NB4 (cell line): ENCODE measurements around the gene ARFGAP1.

Experiments
- TF ChIP-seq, protein P1 (sequence below): IDR thresholded peaks from one replicate; pipeline ENCODE4 v1.5.1; 2012; ENCODE audit warnings: low read depth, low read length
- TF ChIP-seq, protein P2 (sequence below): IDR thresholded peaks from 2 replicates; pipeline ENCODE4 v1.6.1; 2011; ENCODE audit warnings: low read depth, low read length

DNA sequence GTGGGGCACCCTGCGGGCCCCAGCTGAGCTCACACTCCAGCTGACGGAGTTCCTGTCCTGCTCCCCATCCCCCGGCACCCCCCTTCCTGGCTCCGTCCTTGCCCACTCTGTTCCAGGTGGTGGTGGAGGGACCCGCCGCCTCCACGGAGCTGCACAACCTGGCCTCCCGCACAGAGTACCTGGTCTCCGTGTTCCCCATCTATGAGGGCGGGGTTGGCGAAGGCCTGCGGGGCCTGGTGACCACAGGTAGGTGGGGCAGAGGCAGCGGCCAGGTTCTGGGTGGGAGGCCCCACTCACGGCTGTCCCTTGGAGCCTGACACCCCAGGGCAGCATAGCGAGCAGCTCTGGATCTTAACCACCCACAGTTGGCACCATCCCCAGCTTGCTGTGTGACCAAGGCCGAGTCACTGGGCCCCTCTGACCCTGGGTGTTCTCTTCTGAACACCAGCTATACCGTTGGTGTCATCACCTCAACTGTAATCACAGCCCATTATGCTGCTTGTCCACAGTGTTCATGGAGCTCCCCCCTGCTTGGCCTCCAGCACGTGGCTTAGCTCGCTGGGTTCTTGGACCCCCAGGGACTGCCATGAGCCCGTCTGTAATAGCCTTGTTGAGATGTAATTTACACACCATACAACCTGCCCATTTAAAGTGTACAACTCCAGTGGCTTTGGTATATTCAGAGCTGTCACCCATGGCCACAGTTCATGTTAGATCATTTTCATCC lies 37.8 kb downstream of the ARFGAP1 start:
- TF ChIP-seq, protein P1, sequence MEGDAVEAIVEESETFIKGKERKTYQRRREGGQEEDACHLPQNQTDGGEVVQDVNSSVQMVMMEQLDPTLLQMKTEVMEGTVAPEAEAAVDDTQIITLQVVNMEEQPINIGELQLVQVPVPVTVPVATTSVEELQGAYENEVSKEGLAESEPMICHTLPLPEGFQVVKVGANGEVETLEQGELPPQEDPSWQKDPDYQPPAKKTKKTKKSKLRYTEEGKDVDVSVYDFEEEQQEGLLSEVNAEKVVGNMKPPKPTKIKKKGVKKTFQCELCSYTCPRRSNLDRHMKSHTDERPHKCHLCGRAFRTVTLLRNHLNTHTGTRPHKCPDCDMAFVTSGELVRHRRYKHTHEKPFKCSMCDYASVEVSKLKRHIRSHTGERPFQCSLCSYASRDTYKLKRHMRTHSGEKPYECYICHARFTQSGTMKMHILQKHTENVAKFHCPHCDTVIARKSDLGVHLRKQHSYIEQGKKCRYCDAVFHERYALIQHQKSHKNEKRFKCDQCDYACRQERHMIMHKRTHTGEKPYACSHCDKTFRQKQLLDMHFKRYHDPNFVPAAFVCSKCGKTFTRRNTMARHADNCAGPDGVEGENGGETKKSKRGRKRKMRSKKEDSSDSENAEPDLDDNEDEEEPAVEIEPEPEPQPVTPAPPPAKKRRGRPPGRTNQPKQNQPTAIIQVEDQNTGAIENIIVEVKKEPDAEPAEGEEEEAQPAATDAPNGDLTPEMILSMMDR: no peak
- TF ChIP-seq, protein P2, sequence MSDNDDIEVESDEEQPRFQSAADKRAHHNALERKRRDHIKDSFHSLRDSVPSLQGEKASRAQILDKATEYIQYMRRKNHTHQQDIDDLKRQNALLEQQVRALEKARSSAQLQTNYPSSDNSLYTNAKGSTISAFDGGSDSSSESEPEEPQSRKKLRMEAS: no peak
